GM12872 (cell line): Measurements from ENCODE around the gene NANP.

ENCODE experiments used
- CTCF ChIP-seq: IDR thresholded peaks from 3 replicates; pipeline ENCODE4 v1.5.1; 2011; ENCODE audit warnings: low read depth, mild to moderate bottlenecking, low read length, moderate library complexity; ENCODE audit not compliant: insufficient read depth

NANP gene

GRCh38 chr20:25570148-25570530, 53.7 kb downstream of the NANP start:
- TF ChIP-seq CTCF, result no peak

- no peak for TF ChIP-seq CTCF
These were observed 56.5 kb downstream of the NANP start for GRCh38 chr20:25567286-25567685.

GRCh38 chr20:25566821-25567220, 57.0 kb downstream of the NANP start:
- no peak for TF ChIP-seq CTCF

- no peak for TF ChIP-seq CTCF
These were observed 58.1 kb downstream of the NANP start for GRCh38 chr20:25565578-25566157.

- TF ChIP-seq CTCF, result no peak
These were observed 59.9 kb downstream of the NANP start for GRCh38 chr20:25563876-25564275.

GRCh38 chr20:25563362-25563761, 60.5 kb downstream of the NANP start:
- TF ChIP-seq CTCF, result no peak
